HEK293T (cell line): ENCODE data around the gene SUGCT.

Experiments
- CTCF ChIA-PET: fragments of 350-600 bp; formaldehyde crosslinking; extraction: SDS; loops from one replicate; lab custom pipeline; 2021; ENCODE audit warnings: antibody characterized with exemption, inconsistent platforms; lab: Yijun Ruan, JAX
- POLR2A ChIA-PET: fragments of 350-600 bp; formaldehyde crosslinking; extraction: SDS; loops from one replicate; lab custom pipeline; 2020; ENCODE audit warnings: antibody characterized with exemption, inconsistent platforms; lab: Yijun Ruan, JAX
- DNase-seq: peaks from one replicate; pipeline ENCODE4 v3.0.0; 2012; ENCODE audit warnings: mixed read lengths; ENCODE audit errors: extremely low spot score
- ARNT ChIP-seq: fragments of 450-650 bp; IDR thresholded peaks from 2 replicates; pipeline ENCODE4 v1.6.1; 2017; ENCODE audit warnings: mild to moderate bottlenecking
- BHLHE40 ChIP-seq: fragments of 450-650 bp; IDR thresholded peaks from 2 replicates; pipeline ENCODE4 v1.6.1; 2016; ENCODE audit warnings: mild to moderate bottlenecking, moderate library complexity, borderline replicate concordance
- CTBP1 ChIP-seq: fragments of 450-650 bp; IDR thresholded peaks from 2 replicates; pipeline ENCODE4 v1.6.1; 2016; ENCODE audit warnings: borderline replicate concordance
- ELF4 ChIP-seq: fragments of 450-650 bp; IDR thresholded peaks from 2 replicates; pipeline ENCODE4 v1.6.1; 2017; ENCODE audit warnings: antibody characterized with exemption
- FOXA1 ChIP-seq: fragments of 450-650 bp; IDR thresholded peaks from 2 replicates; pipeline ENCODE4 v1.6.1; 2016; ENCODE audit warnings: mild to moderate bottlenecking
- FOXK2 ChIP-seq: fragments of 450-650 bp; IDR thresholded peaks from 2 replicates; pipeline ENCODE4 v1.6.1; 2016; ENCODE audit warnings: mild to moderate bottlenecking
- FOXM1 ChIP-seq: fragments of 450-650 bp; IDR thresholded peaks from 2 replicates; pipeline ENCODE4 v1.6.1; 2017; ENCODE audit warnings: mild to moderate bottlenecking, borderline replicate concordance
- HDGF ChIP-seq: fragments of 450-650 bp; IDR thresholded peaks from 2 replicates; pipeline ENCODE4 v1.6.1; 2017; ENCODE audit warnings: antibody characterized with exemption, borderline replicate concordance
- L3MBTL2 ChIP-seq: fragments of 450-650 bp; conservative IDR thresholded peaks from 2 replicates; pipeline ENCODE4 v1.6.1; 2016; ENCODE audit warnings: mild to moderate bottlenecking
- LEF1 ChIP-seq: fragments of 450-650 bp; IDR thresholded peaks from 2 replicates; pipeline ENCODE4 v1.6.1; 2017; ENCODE audit warnings: mild to moderate bottlenecking, borderline replicate concordance
- NFRKB ChIP-seq: fragments of 450-650 bp; IDR thresholded peaks from 2 replicates; pipeline ENCODE4 v1.6.1; 2016; ENCODE audit warnings: mild to moderate bottlenecking, moderate library complexity
- PKNOX1 ChIP-seq: fragments of 450-650 bp; IDR thresholded peaks from 2 replicates; pipeline ENCODE4 v1.6.1; 2016
- SP1 ChIP-seq: fragments of 450-650 bp; IDR thresholded peaks from 2 replicates; pipeline ENCODE4 v1.6.1; 2017
- SUZ12 ChIP-seq: fragments of 450-650 bp; IDR thresholded peaks from 2 replicates; pipeline ENCODE4 v1.6.1; 2016; ENCODE audit warnings: mild to moderate bottlenecking
- TARDBP ChIP-seq: fragments of 450-650 bp; IDR thresholded peaks from 2 replicates; pipeline ENCODE4 v1.6.1; 2016
- ZNF384 ChIP-seq: fragments of 450-650 bp; IDR thresholded peaks from 2 replicates; pipeline ENCODE4 v1.6.1; 2016

SUGCT gene

GRCh38 chr7:40490603-40490924 lies 355.8 kb downstream of the SUGCT start:
- ChIA-PET CTCF (no interaction called here), POLR2A (no interaction called here)
- no peak for TF ChIP-seq SP1
- no peak for TF ChIP-seq CTBP1
- no peak for TF ChIP-seq ELF4
- no peak for TF ChIP-seq FOXM1
- TF ChIP-seq LEF1 = no peak
- TF ChIP-seq L3MBTL2 = no peak
- no peak for TF ChIP-seq ARNT
- no peak for TF ChIP-seq HDGF
- no peak for TF ChIP-seq SUZ12
- no peak for TF ChIP-seq PKNOX1
- TF ChIP-seq ZNF384 = no peak
- TF ChIP-seq FOXA1 = no peak
- no peak for TF ChIP-seq NFRKB
- no peak for TF ChIP-seq FOXK2
- TF ChIP-seq BHLHE40 = no peak
- DNase-seq = no peak

DNA sequence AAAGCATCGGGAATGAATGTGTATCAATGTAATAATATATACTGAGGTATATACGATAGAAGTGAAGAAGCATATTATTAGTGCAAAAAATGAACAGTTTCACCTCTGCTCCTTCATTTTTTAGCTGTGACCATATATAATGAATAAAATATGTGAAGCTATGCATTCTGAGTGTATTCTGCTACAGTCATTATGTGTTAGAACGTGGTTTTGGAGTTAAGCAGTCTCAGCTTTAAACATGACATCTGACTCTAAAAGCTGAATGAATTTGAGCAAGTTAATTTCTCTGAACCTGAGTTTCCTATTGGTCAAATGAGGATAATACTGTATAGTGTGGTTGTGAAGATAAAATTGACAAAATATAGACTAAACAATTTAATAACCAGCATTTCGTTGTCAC lies 358.1 kb downstream of the SUGCT start:
- DNase-seq = no peak
- ChIA-PET POLR2A (no interaction called here), CTCF (no interaction called here)

GRCh38 chr7:40493609-40494051 lies 358.8 kb downstream of the SUGCT start:
- DNase-seq = no peak
- POLR2A ChIA-PET = no interaction called here
- CTCF ChIA-PET = no interaction called here
- TF ChIP-seq SUZ12 (no peak), HDGF (no peak), ARNT (no peak), FOXK2 (no peak), ZNF384 (no peak), L3MBTL2 (no peak), LEF1 (no peak), TARDBP (no peak), FOXA1 (no peak), FOXM1 (no peak), SP1 (no peak), ELF4 (no peak), CTBP1 (no peak), NFRKB (no peak), BHLHE40 (no peak), PKNOX1 (no peak)

More for the DNA sequence above, 358.1 kb downstream of the SUGCT start:
- TF ChIP-seq ZNF384 (no peak), FOXM1 (no peak), FOXA1 (no peak), ELF4 (no peak), SUZ12 (no peak), CTBP1 (no peak), BHLHE40 (no peak), ARNT (no peak), LEF1 (no peak), HDGF (no peak), SP1 (no peak), TARDBP (no peak), PKNOX1 (no peak), L3MBTL2 (no peak), FOXK2 (no peak), NFRKB (no peak)

- DNase-seq = no peak
- ChIA-PET CTCF (no interaction called here), POLR2A (no interaction called here)
- TF ChIP-seq BHLHE40 (no peak), FOXA1 (no peak), HDGF (no peak), NFRKB (no peak), ARNT (no peak), ELF4 (no peak), FOXM1 (no peak), ZNF384 (no peak), PKNOX1 (no peak), LEF1 (no peak), SP1 (no peak), SUZ12 (no peak), FOXK2 (no peak), CTBP1 (no peak), L3MBTL2 (no peak), TARDBP (no peak)
Measured at GRCh38 chr7:40498924-40499510, 364.2 kb downstream of the SUGCT start.

DNA sequence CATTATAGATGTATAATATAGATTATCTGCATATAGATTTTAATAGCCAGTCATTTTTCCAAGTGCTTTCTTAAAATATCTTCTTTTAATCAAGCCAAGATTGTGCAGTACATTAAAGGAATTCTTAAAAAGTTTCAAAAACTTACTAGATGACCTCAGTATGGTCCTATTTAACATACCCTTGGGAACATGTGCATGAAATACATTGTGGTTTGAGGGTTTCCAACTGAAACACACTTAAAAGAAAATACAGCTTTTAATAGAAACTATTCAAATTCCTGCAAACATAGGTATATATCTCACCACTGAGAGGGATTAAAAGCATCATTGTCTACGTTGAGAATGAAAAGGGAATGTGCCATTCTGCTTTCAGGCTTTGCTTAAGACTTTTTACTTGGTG lies 364.9 kb downstream of the SUGCT start:
- POLR2A ChIA-PET = no interaction called here
- no peak for DNase-seq
- no peak for TF ChIP-seq HDGF
- no peak for TF ChIP-seq LEF1
- no peak for TF ChIP-seq NFRKB
- TF ChIP-seq FOXM1 = no peak
- TF ChIP-seq ZNF384 = no peak
- no peak for TF ChIP-seq TARDBP
- TF ChIP-seq PKNOX1 = no peak
- TF ChIP-seq SP1 = no peak
- no peak for TF ChIP-seq L3MBTL2
- no peak for TF ChIP-seq CTBP1
- TF ChIP-seq BHLHE40 = no peak
- no peak for TF ChIP-seq ELF4
- CTCF ChIA-PET = no interaction called here
